SKM-1 treated with dmso at 0.1 percent for 144 hours (cell line): ENCODE data around the gene CLEC1A.

Source experiments
- DNase-seq: peaks from one replicate; lab custom pipeline; 2025; ENCODE audit not compliant: unreplicated experiment; lab: John Stamatoyannopoulos, UW

The CLEC1A gene

GRCh38 chr12:10098791-10099190 lies at the start of gene CLEC1A:
CLEC1A (minus strand) TSS chr12:10098985; CDS start chr12:10098922, 63 bp downstream.
- DNase-seq: no peak

GRCh38 chr12:10147714-10148403 lies 49.1 kb upstream of the CLEC1A start:
- DNase-seq: no peak

GRCh38 chr12:10142976-10143589 lies 44.3 kb upstream of the CLEC1A start:
- no peak for DNase-seq

- peak; percentile 26 for DNase-seq
These were observed 41.2 kb upstream of the CLEC1A start for GRCh38 chr12:10140001-10140400.

GRCh38 chr12:10136637-10137205 lies 37.9 kb upstream of the CLEC1A start:
- no peak for DNase-seq

GRCh38 chr12:10135126-10135525 lies 36.3 kb upstream of the CLEC1A start:
- no peak for DNase-seq

GRCh38 chr12:10132850-10133370 lies 34.1 kb upstream of the CLEC1A start:
- no peak for DNase-seq

GRCh38 chr12:10131111-10131690 lies 32.4 kb upstream of the CLEC1A start:
- peak; percentile 35 for DNase-seq

GRCh38 chr12:10130042-10130441 lies 31.3 kb upstream of the CLEC1A start, which contains the start of gene CLEC7A:
CLEC7A (minus strand) TSS chr12:10130199; CDS start chr12:10130082, 117 bp downstream.
- DNase-seq: peak; percentile 16

GRCh38 chr12:10128687-10129086 lies 29.9 kb upstream of the CLEC1A start:
- peak; percentile 92 for DNase-seq

GRCh38 chr12:10126413-10126812 lies 27.6 kb upstream of the CLEC1A start:
- no peak for DNase-seq

GRCh38 chr12:10122689-10123088 lies 23.9 kb upstream of the CLEC1A start:
- DNase-seq: no peak

- DNase-seq: peak; percentile 69
These were observed 22.5 kb upstream of the CLEC1A start for GRCh38 chr12:10121278-10121677.

GRCh38 chr12:10119066-10119465 lies 20.3 kb upstream of the CLEC1A start:
- DNase-seq: no peak

GRCh38 chr12:10115890-10116289 lies 17.1 kb upstream of the CLEC1A start:
- DNase-seq: no peak

- no peak for DNase-seq
These were observed 16.5 kb upstream of the CLEC1A start for GRCh38 chr12:10115311-10115710.

GRCh38 chr12:10113920-10114319 lies 15.1 kb upstream of the CLEC1A start:
- DNase-seq: no peak

- no peak for DNase-seq
These were observed 14.3 kb upstream of the CLEC1A start for GRCh38 chr12:10113075-10113474.

- no peak for DNase-seq
These were observed 12.7 kb upstream of the CLEC1A start for GRCh38 chr12:10111451-10111850.

- DNase-seq: no peak
These were observed 11.6 kb upstream of the CLEC1A start for GRCh38 chr12:10110256-10110844.

- DNase-seq: peak; percentile 20
These were observed 3.5 kb upstream of the CLEC1A start for GRCh38 chr12:10102322-10102721.
